Activated CD8-positive, alpha-beta memory T cell treated with anti-CD3 and anti-CD28 coated beads, Interleukin-2, amount 50 U/mL, for 48 hours (primary cell): ENCODE measurements around the gene TATDN2.
A peak's percentile ranks its signal among the peaks of the same experiment; 100 is the strongest.

Experiments
- DNase-seq: peaks from one replicate; pipeline ENCODE4 v3.0.0-alpha.2; 2020

Gene TATDN2

GRCh38 chr3:10248184-10248983 is at the start of gene TATDN2:
Gene TATDN2 (plus strand): TSS chr3:10248459. CDS start chr3:10249201, 742 bp downstream.
- peak; percentile 92 for DNase-seq

GRCh38 chr3:10198761-10199649 is 49.3 kb upstream of the TATDN2 start:
- peak; percentile 78 for DNase-seq

- DNase-seq, result no peak
Measured at GRCh38 chr3:10204921-10205320, 43.3 kb upstream of the TATDN2 start.

GRCh38 chr3:10205451-10206165 is 42.7 kb upstream of the TATDN2 start:
- no peak for DNase-seq

GRCh38 chr3:10206166-10206511 is 42.1 kb upstream of the TATDN2 start:
- DNase-seq, result no peak

- DNase-seq, result no peak
Measured at GRCh38 chr3:10213156-10213792, 35.0 kb upstream of the TATDN2 start.

- no peak for DNase-seq
Measured at GRCh38 chr3:10215578-10216368, 32.5 kb upstream of the TATDN2 start.

GRCh38 chr3:10217359-10217758 is 30.9 kb upstream of the TATDN2 start:
- DNase-seq, result no peak

GRCh38 chr3:10219737-10220136 is 28.5 kb upstream of the TATDN2 start:
- no peak for DNase-seq

GRCh38 chr3:10223676-10224639 is 24.3 kb upstream of the TATDN2 start:
- no peak for DNase-seq

- DNase-seq, result peak; percentile 72
Measured at GRCh38 chr3:10224794-10225665, 23.2 kb upstream of the TATDN2 start.

- DNase-seq, result no peak
Measured at GRCh38 chr3:10226293-10226692, 22.0 kb upstream of the TATDN2 start.

GRCh38 chr3:10228248-10228950 is 19.9 kb upstream of the TATDN2 start:
- DNase-seq, result peak; percentile 62

GRCh38 chr3:10229576-10229975 is 18.7 kb upstream of the TATDN2 start:
- no peak for DNase-seq

GRCh38 chr3:10232137-10232536 is 16.1 kb upstream of the TATDN2 start:
- no peak for DNase-seq

- no peak for DNase-seq
Measured at GRCh38 chr3:10233988-10234387, 14.3 kb upstream of the TATDN2 start.

- no peak for DNase-seq
Measured at GRCh38 chr3:10234526-10235230, 13.6 kb upstream of the TATDN2 start.

- no peak for DNase-seq
Measured at GRCh38 chr3:10235551-10235950, 12.7 kb upstream of the TATDN2 start.
